Fibroblast of upper back skin (primary cell): Measurements from ENCODE around the gene CIRBP.

Source experiments
- DNase-seq: peaks from one replicate; pipeline ENCODE4 v3.0.0-alpha.2; 2013

The CIRBP gene

DNA sequence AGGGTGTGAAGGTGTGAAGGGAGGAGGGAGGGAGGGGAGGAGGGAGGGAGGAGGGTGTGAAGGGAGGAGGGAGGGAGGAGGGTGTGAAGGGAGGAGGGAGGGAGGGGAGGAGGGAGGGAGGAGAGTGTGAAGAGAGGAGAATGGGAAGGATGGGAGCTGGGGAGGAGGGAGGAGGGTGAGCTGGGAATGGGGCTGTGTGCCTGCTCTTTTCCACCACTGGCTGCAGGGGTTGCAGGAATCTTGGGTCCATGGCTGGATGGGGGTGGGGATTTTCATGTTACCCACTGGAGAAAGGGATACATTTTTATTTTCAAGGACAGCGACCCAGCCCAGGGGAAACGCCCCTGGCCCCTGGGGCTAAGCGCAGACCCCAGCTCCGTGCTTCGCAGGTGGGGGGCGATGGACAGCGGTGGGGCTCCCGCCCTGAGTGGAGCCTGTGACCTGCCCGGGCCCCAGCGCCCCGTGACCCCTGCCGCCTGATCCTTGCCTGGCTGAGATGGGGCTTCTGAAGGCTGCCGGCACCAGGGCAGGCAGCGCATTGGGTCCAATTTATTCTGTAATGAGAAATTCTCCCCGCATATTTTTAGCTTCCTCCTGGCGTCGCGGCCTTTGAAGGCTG, 13.6 kb downstream of the CIRBP start:
- DNase-seq, result no peak

DNA sequence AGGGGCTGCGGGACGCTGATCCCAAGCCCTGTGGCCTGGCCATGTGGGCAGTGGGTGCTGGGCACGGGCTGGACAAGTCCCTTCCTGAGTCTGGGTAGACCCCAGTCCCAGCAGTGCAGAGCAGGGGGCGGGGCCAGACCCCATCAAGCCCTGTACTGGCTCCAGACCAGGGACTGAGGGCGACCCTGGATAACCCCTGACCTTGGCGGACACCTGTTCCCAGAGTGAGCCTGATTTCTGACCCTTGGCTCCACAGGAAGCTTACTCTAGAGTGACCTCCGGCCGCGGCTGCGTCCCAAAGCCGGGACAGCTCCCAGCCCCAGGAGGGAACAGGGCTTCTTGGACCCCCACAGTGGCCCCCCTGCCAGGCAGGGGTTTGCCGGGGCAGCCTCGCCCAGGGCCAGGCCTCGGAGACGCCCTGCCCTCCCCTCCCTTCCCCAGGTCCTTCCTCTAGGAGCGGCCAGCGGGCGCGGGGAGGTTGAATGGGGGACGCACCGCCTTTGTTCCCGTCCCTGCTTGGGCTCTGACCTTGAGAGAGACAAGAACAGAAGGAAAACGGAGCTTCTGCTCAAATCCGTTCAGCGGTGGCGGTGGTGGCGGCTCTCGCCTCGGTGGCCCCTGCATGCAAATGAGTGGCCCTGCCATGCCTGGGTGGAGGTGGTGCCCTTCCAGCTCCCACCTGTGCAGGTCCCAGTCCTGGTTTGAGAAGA, 14.2 kb downstream of the CIRBP start:
- no peak for DNase-seq

DNA sequence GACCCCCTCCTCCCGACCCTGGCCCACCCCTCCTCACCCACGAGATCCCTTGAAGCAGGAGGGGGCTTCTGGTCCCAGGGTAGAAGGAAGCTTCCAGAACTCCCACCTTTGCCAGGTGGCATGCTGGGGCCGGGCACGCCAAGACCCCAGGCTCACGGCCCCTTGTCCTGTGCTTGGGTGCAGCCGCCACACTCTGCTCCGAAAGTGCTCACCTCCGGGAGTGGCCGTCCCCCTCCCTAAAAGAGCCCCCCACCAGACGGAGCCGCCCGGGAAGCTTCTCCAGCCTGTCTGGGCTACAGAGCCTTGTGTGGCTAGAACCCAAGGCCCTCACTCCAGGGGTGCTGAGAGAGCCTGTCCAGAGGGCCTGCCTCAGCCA, 14.8 kb downstream of the CIRBP start:
- DNase-seq, result no peak

DNA sequence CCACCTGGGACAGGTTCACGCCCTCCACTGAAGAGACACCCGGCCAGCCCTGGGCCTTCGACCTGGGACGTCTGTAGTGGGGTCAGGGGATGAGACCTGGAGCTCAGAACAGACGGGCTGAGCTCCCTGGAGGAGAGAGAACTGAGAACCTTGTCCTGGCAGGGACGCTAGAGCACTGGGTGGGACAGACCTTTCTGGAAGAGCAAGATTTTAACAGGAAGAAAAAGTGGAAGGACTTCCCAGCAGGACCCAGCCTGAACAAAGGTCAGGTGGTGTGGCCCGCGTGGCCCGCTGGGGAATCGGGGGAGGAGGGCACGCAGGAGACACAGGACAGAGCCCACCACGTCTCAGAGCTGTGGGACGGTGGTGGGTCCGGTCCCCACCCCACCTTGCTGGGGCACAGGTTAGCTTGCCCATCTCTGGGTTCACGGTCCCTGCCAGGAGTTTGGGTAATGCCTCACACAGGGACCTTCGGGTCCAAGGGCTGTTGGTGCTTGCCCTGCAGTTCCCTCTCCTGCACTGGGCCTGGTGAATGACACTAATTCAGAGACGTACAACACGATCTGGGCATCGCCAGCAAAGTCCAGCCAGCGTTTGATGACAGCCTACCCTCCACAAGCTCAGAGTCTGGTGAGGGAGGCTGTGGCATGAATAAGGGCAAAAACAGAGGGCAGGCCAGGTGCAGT, 15.3 kb downstream of the CIRBP start:
- no peak for DNase-seq

DNA sequence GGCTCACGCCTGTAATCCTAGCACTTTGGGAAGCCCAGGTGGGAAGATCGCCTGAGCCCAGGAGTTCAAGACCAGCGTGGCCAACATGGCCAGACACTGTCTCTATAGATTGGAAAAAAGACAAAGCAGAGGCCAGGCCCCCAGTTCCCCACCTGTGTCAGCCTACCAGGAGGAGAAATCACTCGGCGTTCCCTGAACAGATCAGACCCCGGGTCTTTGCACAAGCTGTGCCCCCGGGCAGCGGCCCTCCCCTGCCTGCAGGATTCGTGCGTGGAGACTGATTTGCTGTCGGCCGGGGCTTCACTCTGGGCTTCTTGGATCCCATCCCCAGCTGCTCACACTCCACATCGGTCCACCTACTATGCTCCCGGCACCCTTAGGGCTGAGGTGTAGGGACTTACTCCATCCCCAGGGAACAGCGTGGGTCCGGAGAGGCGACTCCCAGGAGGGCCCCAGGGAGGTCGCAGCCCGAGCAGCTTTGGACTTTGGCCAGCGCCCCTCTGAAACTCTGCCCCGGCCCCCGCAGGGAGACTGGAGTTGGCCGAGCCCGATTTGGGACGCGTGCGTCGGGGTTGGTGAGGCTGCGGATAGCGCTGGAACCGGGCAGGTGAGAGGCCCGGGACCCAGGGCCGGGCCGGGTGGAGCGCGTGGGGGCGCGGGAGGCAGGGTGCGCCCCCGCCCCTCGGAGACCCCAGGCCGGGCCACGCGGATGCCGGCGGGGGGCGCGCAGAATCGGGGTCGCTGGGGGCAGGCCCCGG, 16.0 kb downstream of the CIRBP start:
- no peak for DNase-seq

DNA sequence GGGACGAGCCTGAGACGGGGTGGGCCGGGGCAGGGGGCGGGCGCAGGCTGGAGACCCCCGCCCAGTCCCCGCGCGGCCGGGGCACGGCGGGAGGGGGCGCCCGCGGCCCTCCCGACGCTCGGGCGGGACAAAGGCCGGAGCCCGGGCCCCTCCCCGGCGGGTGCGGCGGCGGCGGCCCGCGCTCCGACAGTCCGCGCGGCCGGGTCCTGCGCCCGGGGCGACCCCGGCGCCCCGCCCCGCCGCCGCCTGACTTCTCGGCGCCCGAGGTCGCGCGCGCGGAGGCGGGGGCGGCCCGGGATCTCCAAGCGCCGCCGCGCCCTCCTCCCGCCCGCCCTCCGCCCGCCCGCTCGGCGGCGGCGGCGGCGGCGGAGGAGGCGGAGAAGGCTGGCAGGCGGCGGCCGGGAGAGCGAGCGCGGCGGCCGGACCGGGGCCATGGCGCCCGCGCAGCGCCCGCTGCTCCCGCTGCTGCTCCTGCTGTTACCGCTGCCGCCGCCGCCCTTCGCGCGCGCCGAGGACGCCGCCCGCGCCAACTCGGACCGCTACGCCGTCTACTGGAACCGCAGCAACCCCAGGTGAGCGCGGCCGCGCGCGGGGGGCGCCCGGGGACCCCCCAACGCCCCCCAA, 16.7 kb downstream of the CIRBP start, which contains the start of gene EFNA2:
Gene EFNA2 (plus strand): TSS at position 137 of the 624 bp plus-strand sequence. CDS start 296 bp downstream, at position 433.
- no peak for DNase-seq

DNA sequence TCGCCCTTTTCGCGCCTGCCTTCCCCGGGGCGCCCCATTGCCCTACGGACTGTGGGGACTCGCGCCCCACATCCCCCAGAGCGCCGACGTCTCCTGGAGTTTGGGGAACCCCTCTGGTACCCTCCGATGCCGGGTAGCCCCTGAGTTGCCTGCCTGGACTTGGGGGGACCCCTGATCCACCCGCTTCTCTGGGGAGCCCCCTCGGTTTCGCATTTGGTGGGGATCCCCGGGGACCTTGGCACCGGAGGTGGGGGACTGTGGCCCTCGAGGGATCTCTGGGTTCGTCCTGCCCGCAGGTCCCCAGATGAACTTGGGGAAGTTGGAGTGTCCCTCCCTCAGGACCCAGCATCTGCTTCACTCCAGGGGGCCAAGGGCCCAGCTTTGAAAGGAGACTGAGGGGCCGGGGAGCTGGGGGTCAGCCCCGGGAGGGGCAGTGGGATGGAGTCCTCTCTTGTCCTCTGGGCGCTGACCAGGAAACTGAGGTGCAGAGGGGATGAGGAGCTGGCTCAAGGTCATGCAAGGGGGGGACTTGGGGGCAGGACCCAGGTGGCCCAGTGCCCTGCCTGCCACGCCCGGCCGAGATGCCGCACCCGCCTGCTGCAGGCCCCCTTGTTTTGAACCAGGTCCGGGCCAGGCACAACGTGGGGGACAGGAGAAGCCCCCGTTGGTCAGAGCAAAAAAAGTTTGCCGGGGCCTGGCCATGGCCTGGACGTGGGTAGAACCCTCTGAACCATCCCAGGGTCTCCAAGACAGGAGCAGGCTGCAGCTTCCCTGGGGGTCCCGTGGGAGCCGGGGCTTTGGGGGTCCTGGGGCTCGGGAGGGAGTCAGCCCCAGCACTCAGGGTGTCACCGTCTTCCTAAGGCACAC, 17.6 kb downstream of the CIRBP start:
- DNase-seq, result no peak

DNA sequence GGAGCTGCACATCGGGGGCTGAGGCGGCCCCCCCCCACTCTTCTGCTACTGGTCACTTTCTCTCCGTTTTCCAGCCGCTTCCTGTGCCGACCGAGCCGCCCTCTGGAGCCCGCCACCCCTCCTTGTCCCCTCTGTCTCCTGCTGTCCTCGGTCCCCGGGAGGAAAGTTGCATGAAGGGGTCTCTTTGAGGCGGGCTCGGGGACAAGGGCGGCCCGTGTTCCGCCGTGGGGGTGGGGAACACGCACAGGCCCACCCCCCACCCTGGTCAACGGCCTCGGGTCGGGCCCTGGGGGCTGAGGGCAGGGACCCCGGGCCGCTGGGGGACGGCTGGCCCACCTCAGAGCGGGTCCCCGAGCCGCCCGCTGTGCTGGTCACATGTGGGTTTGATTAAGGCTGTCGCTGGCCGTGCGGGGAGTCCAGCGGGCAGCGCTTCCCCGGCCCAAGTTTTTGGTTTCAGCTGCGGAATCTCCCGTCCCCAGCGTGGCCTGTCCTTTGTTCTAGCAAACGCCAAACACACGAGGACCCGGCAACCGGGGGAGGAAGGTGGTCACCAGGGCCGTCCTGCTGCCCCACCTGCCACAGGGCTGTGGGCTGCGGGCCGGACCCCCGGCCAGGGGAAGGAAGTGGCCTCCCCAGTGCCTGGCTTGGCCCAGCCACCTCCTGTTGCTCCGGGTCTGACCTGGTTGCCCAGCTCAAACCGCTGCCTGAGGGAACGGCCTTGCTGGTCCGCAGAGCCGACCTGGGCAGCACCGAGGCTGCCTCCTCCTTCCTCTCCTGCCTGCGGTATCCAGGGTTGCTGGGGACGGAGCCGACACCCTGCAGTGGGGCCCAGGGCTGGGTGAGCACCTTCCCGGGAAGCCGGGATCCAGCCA, 18.5 kb downstream of the CIRBP start:
- DNase-seq, result no peak

DNA sequence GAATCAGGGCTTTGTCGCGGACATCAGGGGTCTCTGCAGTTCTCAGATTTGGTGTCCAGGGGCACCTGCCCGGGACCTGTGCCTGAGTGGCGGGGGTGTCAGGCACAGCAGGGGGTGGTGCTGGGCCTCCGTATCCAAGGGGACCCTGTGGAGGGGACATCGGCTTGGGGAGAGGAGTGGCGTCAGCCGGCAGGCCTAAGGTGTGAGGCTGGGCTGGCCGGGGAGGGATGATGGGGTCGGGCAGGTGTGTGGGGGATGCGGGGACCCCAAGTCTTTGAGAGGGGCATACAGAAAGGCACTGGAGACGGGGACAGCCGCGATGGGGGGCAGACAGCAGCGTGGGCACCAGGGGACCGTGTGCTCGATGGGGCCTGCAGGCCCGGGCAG, 19.1 kb downstream of the CIRBP start:
- no peak for DNase-seq

DNA sequence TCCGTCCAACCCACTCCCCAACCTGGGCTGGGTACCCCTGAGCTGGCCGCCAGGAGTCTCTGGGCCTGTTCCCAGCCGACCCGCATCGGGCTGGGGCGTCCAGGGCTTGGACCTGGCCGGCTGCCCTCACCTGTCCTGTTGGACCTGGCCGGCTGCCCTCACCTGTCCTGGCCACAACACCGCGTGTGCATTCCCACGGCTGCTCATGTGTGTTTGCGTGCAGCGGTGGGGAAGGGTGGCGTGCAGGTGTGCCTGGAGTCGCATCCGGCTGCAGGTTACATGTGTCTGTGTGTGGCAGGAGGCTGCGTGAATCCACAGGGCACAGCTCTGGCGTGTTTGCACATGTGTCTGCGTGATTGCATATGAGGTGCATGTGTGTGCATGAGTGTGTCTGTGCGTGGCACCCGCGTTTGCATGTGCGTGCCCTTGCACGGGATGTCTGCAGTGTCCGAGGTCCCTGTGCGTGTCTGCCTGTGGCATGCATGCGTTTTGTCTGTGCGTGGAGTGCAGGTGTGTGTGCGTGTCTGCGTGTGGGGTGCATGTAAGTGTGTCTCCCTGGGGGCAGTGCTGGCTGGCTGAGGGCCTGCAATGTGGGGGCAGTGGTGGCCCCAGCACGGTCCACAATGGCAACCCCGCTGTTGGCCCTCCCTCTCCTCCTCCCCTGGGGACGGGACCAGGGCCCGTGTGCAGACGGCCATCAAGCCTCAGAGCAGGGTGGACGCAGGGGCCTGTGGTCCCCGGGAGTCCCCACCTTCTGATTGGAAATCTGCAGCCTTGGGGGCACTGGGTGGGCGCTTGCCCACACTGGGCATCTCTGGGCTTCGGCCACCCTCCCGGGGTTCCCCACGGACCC, 19.9 kb downstream of the CIRBP start:
- DNase-seq, result no peak

DNA sequence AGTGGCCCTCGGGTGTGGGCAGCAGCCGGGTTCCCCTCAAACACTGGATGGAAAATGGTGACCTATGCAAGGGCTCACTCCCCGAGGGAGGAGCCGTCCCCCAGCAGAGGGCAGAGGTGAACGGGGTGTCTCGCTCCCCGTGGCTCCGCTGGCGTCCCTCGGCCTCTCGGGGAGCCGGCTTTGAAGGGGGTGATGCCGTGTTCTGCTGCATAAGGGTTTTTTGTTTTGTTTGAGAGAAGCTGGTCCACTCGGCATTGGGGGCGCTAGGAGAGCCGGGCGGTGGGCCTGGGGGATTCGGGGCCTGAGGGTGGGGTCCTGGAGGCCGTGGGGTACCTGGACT, 20.5 kb downstream of the CIRBP start:
- no peak for DNase-seq

DNA sequence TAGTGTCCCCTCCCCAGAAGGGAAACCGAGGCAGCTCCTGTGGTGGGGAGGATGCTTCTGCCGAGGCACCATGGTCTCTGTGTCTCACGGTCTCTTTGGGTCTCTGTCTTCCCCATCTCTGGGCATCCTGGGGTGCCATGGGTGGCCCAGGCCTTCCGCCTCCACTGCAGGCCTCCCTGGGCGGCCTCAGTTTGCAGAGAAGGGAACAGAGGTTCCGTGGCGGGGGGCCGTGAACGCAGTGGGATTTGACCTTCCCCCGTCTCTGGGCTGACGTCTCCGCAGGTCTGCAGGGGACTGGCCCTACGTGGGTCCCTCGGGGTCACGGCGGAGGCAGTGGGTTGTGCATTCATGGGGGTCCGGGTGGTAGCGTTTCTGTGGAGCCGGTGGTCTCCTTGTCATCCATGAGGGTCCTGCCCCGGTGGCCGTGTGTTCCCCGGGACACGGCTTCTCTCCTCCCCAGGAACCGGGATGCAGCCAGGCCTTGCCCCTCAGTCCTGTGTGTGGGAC, 21.1 kb downstream of the CIRBP start:
- DNase-seq, result no peak

DNA sequence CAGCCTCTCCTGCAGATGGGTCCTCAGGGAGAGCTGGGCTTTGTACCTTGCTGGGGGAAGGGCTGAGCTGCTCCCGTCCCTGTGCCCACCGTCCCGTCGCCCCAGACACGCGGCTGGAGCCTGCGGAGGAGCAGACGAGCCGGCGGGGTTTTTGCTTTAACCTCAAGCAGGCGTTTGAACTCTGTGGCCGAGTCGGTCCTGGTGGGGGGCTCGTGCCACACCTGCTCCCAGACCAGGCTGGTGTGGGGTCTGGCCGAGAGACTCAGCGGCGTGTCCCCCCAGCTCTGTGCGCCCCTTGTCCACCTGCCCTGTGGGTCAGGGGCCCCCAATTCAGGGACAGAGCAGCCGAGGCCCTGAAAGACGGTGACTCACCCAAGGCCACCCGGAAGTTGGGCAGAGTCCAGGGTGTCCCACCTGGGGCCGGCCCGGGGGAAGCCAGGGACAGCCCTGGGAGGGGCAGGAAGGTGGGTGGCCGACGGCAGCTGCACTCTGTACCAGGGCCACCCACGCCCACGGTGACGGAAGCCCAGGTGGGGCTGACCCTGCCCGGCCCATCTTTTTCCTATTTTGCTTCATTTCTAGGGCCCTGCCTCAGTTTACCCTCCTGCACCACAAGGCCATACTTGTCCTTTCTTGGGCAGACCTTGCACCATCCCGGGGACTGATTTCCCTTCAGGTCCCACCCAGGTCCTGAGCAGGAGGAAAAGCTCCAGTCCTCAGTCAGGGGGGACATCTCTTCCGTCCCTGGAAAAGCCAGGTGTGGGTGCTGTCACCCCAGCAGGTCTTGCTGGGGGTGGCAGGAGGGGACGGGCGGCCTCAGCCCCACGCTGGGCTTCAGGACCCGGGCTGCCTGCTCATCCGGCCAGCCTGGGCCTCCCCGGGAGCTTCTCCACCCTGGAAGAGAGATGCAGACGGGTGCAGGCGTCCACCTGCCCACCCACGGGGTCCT, 21.8 kb downstream of the CIRBP start:
- DNase-seq, result no peak

DNA sequence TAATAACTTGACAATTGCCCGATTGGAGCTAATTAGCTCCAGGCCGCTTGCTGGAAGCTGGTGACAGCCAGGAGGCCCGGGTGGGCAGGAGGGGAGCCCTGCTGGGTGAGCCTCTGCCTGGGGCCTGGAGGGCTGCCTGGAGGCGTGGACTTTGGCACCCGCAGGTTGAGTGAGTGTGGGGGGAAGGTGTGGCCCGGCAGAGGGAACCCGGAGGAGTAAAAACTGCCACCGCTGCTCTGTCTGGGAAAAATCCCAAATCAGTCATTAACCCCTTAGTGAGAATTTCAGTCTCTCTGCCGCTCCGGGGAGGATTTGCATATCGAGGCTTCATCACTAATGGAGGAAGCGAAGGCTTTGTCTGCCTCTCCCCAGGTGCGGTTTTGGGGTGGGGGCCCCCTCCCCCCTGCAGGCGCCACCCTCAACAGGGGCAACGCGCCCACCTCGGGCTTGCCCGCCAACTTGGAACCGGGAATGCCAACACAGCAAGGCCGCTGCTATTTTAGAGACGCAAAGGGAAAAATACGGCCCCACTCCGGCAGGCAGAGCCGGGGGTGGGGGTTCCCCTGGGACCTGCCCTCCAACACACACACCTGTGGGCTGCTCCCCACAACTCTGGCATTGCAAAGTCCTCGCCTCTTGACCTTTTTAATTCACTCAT, 22.8 kb downstream of the CIRBP start:
- DNase-seq, result no peak

DNA sequence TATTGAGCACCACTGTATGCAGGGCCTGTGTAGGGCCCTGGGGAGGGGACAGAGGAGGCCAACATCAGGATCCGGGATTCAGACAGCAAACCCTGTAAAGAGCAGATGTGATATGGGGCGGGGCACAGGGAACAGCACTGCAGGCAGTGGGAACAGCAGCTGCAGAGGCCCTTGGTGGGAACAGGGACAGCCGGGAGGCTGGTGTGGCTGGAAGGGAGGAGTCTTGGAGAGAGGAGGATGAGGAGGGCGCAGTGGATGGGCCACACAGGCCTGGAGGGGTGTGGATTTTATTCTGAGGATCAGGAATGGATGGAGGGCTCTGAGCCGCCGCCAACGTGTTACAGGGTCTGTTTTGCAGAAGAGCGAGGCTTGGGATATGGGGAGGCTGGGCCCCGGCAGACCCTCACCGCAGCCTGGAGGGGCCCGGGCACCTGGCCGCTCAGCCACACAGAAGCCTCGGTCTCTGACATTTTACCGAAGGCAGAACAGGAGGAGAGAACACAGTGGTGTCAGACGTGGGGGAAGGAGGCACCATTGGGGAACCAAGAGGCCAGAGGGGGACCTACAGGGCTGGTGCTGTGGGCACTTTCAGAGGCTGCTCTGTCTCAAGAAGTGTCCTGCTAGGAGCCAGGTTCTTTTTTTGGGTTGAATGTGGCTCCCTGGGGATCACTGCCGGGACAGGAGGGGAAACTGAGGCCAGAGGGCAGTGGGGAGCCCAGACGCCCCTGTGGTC, 23.5 kb downstream of the CIRBP start:
- DNase-seq, result no peak

DNA sequence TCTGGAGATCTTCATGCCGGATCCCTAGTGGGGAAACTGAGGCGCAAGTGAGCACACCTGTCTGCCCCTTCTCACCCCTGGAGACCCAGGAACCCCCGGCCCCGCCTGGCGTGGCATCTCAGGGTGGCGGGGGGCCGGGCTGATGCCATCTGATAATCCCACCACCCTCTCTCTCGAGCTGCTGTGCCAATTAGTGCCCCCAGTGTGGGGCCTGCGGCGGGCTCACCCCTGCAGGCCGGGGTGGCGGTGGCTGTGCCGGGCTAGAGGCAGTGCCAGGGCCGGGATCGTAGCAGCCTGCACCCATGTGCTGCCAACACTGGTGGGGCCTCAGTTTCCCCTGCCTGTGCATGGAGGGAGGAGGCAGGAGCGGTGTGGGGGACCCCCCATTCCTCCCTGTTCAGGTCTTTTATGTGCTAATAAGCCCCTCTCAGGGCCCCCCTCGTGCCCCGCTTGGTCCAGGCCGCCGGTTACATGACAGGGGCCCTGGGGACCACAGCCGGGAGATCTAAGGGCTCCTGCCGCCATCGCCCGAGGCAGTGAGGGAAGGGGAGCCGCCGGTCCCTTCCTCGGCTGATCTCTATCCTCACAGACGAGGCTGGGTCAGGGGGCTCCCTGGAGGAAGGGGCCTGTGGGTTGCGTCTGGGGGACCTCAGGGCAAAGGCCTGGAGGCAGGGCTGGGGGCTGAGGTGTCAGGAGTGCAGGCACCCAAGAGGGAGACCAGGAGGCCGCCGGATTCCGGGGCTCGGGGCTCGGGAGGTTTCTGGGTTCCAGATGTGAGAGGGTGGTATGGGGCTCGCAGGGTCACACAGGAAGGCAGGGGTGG, 24.9 kb downstream of the CIRBP start:
- no peak for DNase-seq

DNA sequence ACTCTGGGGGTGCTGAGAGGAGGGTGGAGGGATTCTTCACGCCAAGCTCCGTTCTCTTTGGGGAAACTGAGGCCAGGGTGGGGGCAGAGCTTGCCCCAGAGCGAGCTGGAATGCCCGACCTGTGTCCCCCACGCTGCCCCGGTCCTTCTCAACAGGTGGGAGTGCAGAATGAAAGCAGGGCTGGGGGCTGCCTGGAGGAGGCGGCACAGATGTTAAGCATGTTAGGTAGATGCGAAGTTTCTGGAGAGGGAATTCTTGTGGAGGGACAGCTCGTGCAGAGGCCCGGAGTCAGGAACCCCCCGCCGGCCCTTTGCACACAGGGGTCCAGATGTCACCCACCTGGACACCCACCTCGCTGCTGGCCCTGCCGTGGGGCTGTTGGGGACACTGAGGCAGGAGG, 25.6 kb downstream of the CIRBP start:
- no peak for DNase-seq
